GM21786 (cell line): ENCODE results near the gene MRPL1.

Source experiments
- ATAC-seq: cut with Tn5 transposase; IDR thresholded peaks from one replicate; pipeline ENCODE4 v1.9.1; 2021; ENCODE audit not compliant: unreplicated experiment

Gene MRPL1

GRCh38 chr4:77862478-77863216 lies at the start of gene MRPL1:
MRPL1 (plus strand) TSS chr4:77862830; CDS start chr4:77862849, 19 bp downstream.
- ATAC-seq: peak; percentile 84

- no peak for ATAC-seq
These were observed 47.0 kb upstream of the MRPL1 start for GRCh38 chr4:77815636-77816035.

GRCh38 chr4:77816546-77816945 lies 46.1 kb upstream of the MRPL1 start:
- no peak for ATAC-seq

GRCh38 chr4:77817304-77818072 lies 45.1 kb upstream of the MRPL1 start:
- no peak for ATAC-seq

GRCh38 chr4:77818073-77818601 lies 44.5 kb upstream of the MRPL1 start:
- ATAC-seq: no peak

- ATAC-seq: no peak
These were observed 43.8 kb upstream of the MRPL1 start, which contains the start of gene CNOT6L for GRCh38 chr4:77818602-77819403. CNOT6L (minus strand) TSS chr4:77819368; CDS start chr4:77819308, 60 bp downstream.

GRCh38 chr4:77819404-77819842 lies 43.2 kb upstream of the MRPL1 start:
- ATAC-seq: peak; percentile 4

GRCh38 chr4:77819843-77820648 lies 42.6 kb upstream of the MRPL1 start:
- peak; percentile 82 for ATAC-seq

- ATAC-seq: no peak
These were observed 41.7 kb upstream of the MRPL1 start for GRCh38 chr4:77820649-77821561.

GRCh38 chr4:77821775-77822174 lies 40.9 kb upstream of the MRPL1 start:
- ATAC-seq: no peak

GRCh38 chr4:77826275-77826674 lies 36.4 kb upstream of the MRPL1 start:
- ATAC-seq: no peak

- ATAC-seq: no peak
These were observed 35.3 kb upstream of the MRPL1 start for GRCh38 chr4:77827343-77827742.

GRCh38 chr4:77833126-77833724 lies 29.4 kb upstream of the MRPL1 start:
- ATAC-seq: no peak

GRCh38 chr4:77834403-77834802 lies 28.2 kb upstream of the MRPL1 start:
- no peak for ATAC-seq

- no peak for ATAC-seq
These were observed 19.0 kb upstream of the MRPL1 start for GRCh38 chr4:77843628-77844027.

GRCh38 chr4:77844363-77844762 lies 18.3 kb upstream of the MRPL1 start:
- ATAC-seq: no peak

- ATAC-seq: no peak
These were observed 17.2 kb upstream of the MRPL1 start for GRCh38 chr4:77845400-77845799.

- no peak for ATAC-seq
These were observed 16.7 kb upstream of the MRPL1 start for GRCh38 chr4:77845929-77846328.

- no peak for ATAC-seq
These were observed 14.1 kb upstream of the MRPL1 start for GRCh38 chr4:77848508-77848907.
